HG02759 (cell line): ENCODE data around the gene VPS25.
"Not testable (repeated sequence)": the region's sequence is repeated elsewhere in the genome, so short reads cannot be mapped to it uniquely, and the experiment has no call there.

Source experiments
- ATAC-seq: cut with Tn5 transposase; IDR thresholded peaks from one replicate; pipeline ENCODE4 v1.9.1; 2021; ENCODE audit warnings: mild to moderate bottlenecking, moderate library complexity; ENCODE audit not compliant: unreplicated experiment

The VPS25 gene

DNA sequence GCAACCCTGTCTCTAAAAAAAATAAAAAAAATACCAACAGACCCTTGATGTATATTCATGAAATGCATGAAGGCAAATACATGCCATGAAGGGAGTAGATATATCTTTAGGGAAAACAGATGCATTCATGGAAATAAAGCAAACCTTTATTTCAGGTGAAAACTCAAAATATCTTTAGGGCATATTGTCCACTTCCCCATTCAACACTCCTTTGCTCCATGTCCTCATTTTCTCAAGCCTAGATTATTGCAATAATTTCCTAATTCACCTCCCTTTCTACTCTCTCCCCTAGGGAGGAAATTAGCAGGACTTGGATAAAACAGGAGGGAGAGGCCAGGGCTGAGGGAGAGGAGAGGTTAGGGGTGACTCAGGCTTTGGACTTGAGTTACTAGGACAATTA lies 5.7 kb upstream of the VPS25 start:
- ATAC-seq = no peak

DNA sequence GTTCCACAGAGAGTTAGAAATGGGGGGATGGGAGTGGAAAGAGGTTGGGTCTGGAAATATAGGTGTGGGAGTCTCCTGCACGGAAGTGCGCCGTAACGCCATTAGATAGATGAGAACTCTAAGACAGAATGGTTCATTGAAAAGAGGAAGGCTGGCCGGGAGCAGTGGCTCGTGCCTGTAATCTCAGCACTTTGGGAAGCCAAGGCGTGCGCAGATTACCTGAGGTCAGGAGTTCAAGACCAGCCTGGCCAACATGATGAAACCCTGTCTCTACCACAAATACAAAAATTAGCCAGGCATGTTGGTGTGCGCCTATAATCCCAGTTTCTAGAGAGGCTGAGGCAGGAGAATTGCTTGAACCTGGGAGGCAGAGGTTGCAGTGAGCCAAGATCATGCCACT lies 5.2 kb upstream of the VPS25 start:
- not testable (repeated sequence) for ATAC-seq

DNA sequence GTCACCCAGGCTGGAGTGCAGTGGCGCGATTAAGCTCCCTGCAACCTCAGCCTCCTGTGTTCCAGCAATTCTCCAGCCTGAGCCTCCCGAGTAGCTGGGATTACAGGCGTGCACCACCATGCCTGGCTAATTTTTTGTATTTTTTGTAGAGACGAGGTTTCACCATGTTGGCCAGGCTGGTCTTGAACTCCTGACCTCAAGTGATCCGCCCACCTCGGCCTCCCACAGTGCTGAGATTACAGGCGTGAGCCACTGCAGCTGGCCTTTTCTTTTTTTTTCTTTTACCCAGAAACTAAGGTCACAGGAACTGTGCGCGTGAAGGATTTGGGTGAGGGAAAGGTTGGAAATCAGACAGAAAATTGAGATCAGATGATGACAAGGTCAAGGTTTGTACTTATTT lies 3.3 kb upstream of the VPS25 start:
- ATAC-seq = not testable (repeated sequence)

DNA sequence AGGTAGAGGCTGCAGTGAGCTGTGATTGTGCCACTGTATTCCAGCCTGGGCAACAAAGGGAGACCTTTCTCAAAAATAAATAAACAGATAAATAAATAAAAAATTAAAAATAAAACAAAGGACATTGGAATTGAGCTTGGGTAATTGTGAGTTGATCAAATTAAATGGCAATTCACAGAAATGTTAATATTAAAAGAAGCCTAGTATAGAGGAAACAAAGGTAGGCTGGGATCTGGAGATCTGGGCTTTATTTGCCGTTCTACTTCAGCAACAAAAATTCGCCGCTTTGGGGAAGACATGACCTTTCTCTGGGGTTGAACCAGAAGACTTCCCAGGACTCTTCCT lies 332 bp upstream of the VPS25 start:
- no peak for ATAC-seq

DNA sequence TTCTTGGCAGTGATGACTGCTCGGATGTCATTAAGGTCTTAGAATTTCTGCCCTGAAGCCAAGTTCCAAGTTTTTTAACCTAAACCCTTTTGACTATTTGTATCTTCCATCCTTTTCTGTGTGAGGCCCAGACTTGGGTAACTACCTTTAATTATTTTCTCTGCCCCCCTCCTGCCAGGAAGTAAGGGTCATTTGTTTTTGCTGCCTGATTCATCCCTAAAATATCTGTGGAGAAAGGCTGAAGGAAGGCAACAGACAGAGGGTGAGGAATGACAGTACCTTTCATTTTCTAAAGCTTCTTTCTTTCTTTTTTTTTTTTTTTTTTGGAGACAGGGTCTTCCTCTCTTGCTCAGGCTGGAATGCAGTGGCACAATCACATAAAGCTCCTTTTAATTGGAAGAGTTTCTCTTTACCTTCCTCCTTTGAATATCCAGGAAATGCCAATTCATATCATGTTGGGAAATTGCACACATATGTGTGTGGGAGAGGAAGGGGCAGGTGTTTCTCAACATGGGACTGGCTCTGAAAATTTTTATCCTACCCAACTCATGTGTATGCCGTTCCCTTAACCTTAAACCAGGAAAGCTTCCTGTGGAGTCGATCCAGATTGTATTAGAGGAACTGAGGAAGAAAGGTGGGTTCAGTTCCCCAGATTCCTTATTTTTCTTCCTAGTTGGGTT lies 957 bp downstream of the VPS25 start:
- ATAC-seq = no peak

DNA sequence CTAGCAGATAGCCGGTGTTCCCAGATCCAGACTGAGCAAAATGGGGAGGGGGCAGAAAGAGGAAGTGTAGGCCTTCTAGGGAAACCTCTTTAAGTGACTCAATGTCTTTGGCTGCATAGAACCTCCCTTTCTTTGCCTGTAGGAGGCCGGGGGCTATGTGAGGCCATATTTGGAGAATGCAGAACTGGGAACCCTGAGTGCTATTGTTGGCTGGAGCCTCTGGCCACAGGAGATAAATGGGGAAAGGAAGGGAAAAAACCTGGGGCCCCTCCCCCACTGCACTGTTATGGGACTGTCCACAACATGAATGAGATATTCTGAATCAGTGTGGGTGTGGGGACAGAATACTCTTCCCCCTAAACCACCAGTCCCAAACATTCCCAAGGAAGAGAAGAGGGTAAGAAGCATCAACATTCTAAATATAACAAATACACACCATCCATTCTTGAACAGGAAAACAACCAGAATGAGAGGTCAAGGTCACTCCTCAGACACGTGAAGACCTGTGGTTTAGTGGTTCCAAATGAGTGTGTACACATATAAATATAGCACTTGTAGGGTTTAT lies 2.4 kb downstream of the VPS25 start:
- no peak for ATAC-seq

DNA sequence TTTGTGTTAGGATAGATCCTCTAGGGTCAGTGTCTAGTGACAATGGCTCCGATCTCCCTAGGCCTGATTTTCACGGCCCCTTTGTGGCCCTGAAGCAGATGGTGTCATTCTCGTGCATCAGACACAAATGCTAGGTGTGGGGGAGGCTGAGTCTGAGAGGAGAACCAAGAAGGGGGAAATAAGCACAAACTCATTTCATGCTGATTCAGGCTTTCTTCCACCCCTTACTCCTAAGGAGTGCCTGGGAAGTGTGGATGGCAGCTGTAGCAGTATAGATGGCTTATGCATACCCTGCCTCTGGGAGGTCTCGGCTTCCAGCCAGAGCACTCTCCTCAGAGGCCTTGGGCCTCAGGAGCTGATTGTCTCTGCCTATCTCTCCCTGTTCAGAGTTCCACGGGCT lies 5.3 kb downstream of the VPS25 start:
- ATAC-seq = no peak

DNA sequence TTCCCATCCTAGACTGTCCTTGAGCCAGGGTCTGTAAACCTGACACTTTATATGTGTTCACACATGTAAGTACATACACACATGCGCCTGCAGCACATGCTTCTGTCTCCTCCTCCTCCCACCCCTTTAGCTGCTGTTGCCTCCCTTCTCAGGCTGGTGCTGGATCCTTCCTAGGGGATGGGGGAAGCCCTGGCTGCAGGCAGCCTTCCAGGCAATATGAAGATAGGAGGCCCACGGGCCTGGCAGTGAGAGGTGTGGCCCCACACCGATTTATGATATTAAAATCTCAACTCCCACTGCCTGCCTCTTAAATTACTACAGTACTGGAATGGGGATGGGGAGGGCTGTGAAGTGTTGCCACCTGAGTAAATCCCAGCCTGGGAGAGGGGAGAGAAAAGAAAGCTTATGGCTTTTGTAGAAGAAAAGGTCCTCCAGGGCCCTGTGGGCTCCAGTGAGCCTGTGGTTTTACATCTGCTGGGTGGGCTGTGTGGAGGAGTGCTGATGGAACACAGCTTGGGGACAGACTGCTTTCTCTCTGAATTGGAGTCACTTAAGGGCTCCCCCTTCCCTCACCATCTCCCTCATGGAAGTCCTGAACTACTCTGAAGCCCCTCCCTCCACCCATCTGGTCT lies 6.2 kb downstream of the VPS25 start:
- no peak for ATAC-seq

DNA sequence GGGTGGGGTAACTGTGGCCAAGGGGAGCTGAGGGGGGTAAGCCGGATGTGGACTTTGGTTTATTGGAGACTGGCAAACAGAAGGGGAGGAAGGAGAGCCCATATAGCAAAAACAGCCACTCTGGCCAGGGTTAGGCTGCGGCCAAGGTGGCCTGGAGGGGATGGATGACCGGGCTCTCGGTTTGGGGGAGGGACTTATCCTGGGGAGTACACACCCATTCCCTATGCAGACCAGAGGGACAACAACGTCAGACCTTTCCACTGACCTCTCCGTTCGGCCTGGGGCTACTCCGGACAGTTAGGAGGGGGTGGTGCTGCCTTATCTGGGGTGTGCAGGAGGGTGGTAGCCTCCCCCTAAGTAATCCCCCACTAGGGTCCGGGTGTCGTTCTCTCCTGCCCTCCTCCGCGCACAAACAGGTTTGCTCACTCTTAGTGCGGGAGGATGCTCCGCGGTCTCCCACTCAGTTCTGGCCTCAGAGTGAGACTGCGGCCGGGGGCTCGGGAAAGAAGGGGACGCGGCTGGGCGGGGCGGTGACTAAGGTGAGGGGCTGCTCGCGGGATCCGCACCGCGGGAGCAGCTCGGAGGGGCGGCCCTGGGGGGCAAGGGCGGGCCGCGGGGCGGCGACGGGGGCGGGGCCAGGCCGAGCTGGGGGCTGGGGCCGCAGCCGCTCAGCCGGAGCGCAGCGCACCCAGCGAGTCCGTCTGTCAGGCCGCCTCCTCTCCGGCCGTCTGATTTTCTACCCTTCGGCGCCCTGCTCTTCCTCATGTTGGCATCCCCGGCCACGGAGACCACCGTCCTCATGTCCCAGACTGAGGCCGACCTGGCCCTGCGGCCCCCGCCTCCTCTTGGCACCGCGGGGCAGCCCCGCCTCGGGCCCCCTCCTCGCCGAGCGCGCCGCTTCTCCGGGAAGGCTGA lies 6.9 kb downstream of the VPS25 start, which contains the start of gene WNK4:
WNK4 (plus strand) TSS at position 675 of the 915 bp plus-strand sequence; CDS start at position 764, 89 bp downstream.
- no peak for ATAC-seq

DNA sequence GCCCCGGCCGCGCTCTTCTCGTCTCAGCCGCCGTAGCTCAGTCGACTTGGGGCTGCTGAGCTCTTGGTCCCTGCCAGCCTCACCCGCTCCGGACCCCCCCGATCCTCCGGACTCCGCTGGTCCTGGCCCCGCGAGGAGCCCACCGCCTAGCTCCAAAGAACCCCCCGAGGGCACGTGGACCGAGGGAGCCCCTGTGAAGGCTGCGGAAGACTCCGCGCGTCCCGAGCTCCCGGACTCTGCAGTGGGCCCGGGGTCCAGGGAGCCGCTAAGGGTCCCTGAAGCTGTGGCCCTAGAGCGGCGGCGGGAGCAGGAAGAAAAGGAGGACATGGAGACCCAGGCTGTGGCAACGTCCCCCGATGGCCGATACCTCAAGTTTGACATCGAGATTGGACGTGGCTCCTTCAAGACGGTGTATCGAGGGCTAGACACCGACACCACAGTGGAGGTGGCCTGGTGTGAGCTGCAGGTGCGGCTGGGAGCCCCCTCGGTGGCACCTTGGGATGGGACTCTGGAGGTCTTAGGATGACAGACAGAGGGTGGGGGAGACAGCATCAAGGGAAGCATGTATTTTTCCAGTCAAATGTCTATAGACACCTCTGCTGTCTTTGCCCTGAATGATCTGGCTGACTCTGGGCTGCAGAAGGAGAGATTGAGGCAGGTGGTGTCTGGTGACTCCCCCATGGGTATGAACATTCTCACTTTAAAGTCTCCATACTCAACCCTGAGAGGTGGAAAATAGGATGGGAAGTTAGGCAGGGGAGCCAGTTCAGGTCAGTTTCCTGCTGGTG lies 7.8 kb downstream of the VPS25 start:
- ATAC-seq = no peak

DNA sequence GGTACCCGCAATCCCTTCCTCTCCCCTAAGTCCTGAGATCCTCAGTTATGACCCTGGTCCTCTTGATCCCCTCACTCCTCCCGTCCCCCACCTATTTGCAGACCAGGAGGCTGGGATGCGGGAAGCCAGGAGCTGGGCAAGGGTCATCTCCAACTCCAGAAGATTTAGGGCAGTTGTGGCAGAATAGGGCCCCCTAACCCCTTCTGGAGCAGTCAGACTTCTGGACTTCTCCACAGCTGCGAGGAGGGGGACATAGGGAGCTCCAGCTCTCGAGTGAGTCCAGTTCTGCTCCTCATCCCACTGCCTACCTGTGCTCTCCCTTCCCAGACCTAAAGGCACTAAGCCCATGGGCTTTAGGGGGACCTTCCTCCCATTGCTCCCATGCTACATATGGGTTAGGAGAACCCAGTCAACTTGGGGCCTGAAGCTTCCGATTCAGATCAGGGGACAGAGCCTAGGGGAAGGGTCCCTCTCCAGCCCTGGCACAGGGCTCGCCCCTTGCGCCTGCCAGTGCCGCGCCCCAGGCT lies 8.5 kb downstream of the VPS25 start:
- ATAC-seq = no peak

DNA sequence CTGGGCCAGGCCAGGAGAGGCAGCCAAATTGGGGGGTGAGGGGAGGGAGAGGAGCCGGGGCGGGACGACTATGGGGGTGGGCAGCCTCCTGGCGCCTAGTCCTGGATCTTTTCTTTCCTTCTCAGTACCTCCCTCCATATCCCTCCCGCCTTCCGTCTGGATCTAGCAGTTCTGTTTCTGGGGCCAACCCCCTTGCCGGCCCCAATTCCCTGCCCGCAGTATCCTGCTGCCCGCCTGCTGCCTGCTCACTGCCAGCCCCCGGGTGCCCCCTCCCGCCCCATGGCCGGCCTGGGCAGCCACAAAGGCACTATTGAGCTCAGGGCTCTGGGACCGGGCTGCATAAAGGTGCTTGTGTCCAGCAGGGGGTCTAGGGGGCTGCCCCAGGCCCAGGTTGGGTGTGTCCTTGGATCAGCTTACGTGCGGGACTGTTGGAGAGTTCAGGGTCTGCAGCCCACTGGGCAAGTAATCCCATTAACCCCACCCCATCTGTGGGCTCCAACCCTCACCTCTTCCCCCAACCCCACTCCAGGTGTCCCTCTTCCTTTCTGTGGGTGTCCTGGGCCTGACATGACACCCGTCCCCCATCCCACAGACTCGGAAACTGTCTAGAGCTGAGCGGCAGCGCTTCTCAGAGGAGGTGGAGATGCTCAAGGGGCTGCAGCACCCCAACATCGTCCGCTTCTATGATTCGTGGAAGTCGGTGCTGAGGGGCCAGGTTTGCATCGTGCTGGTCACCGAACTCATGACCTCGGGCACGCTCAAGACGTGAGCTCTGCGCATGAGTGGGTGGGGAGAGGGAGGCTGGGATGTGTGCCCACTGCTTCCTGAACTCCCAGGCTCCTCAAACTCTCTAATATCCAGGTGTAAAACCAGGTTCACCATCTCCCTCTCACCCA lies 9.2 kb downstream of the VPS25 start:
- ATAC-seq = no peak

DNA sequence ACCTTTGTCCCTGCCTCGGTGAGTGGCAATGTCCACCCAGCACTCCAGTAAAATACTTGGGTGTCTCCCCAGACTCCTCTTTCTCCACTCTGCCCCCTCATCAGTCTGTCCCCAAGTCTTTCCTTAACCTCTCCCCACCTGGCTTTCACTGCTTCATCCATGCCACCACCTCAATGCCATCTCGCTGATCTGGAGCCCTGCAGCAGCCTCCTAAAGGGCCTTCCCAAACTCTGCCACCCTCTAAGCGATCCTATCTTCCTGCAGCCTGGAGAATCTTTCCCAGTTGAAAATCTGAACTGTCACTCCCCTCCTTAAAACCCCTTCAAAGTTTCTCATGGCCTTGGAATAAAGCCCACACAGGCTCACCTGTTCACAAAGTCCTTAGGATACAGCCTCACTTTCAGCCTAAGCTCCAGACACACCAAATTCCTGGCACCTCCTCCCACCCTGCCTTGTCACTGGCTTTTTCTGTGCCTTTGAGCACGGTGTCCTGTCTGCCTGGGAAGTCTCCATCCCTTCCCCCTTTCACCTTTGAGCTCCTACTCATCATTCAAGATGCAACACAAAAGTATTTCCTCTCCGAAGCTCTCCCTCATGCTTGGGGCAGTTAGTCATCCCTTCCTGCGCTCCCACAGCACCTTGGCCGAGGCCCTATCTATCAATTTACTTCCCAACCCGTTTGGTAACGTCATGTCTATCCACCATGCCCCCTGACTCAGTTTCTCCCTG lies 10.0 kb downstream of the VPS25 start:
- no peak for ATAC-seq

DNA sequence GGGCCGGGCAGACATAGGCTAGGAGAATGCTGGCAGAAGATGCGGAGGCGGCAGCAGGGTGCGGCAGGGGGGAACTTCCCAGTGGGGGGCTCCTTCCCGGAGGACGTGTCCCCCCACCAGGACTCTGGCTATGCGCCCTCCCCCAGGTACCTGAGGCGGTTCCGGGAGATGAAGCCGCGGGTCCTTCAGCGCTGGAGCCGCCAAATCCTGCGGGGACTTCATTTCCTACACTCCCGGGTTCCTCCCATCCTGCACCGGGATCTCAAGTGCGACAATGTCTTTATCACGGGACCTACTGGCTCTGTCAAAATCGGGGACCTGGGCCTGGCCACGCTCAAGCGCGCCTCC lies 10.5 kb downstream of the VPS25 start:
- ATAC-seq = no peak

DNA sequence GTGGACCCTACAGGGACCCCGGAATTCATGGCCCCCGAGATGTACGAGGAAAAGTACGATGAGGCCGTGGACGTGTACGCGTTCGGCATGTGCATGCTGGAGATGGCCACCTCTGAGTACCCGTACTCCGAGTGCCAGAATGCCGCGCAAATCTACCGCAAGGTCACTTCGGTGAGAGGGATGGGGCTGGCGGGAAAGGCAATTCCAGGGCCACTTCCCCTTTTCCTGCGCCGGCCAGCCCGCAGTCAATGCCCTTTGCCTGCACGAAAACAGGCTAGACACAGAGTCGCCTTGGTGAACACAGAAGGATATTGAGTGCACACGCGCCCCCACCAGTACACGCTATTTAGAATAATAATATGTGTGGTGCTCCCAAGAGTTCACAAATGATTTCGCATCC lies 11.2 kb downstream of the VPS25 start:
- no peak for ATAC-seq

DNA sequence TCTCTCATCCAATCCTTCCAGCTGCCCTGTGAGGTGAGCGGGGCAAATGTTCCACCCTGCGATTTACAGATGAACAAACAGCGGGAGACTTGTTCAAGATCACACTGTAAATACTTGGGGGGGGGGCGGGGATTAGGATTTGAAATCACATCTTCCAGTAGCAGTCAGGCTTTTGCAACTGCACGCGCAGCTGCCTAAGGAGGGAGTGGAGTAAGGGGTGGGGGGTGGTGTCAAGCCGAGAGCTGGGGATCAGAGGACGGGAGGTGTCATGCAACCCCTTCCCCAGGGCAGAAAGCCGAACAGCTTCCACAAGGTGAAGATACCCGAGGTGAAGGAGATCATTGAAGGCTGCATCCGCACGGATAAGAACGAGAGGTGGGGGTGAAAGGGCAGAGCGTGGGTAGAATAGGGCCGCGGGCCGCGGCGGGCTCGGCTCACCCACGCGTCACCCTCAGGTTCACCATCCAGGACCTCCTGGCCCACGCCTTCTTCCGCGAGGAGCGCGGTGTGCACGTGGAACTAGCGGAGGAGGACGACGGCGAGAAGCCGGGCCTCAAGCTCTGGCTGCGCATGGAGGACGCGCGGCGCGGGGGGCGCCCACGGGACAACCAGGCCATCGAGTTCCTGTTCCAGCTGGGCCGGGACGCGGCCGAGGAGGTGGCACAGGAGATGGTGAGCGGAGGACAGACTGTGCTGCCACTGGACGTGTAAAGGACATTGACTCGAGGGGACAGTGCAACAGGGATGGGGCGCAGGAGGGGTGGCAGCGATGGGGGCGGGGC lies 11.8 kb downstream of the VPS25 start:
- no peak for ATAC-seq

DNA sequence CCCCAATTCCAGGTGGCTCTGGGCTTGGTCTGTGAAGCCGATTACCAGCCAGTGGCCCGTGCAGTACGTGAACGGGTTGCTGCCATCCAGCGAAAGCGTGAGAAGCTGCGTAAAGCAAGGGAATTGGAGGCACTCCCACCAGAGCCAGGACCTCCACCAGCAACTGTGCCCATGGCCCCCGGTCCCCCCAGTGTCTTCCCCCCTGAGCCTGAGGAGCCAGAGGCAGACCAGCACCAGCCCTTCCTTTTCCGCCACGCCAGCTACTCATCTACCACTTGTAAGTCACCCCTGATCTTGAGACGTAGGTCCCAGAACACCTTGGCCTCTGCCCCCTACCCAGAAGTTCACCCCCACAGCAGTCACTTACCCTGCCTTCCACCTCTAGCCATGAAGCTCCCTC lies 14.0 kb downstream of the VPS25 start:
- ATAC-seq = no peak

DNA sequence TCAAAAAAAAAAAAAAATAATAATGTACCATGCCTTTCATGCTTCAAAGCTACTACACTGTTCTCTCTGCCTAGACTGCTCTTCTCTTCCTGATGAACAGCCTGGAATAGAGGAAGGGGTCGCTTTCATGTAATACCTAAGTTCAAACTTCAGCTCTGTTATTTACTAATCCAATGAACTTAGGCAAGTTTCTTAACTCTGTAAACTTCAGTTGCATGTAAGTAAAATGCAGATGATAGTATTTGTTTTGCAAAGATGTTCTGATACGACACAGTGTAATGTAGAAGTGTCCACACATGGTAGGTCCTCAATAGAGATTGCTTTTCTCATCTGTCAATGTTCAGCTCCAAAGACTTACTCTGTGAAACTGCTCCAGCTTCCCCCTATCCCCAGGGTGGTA lies 18.7 kb downstream of the VPS25 start:
- ATAC-seq = no peak
